ENCODE measurements around the gene FBXO28.

FBXO28 gene

DNA sequence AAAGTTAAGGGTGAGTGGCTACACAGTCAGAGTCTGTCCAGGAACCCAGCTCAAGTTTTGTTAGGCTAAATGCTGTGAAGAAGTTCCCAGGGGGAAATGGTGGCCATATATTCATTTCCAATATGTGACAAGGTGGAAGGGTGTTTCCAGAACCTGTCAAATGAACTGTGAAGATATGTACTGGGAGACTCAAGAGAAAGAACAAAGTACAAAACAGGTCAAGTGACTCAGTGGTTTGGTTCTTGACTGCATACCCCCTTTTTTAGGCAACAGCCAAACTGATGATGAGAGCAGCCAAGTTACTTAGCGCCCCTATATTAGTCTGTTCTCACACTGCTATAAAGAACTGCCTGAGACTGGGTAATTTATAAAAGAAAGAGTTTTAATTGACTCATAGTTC lies 18.6 kb upstream of the FBXO28 start:
- DNase-seq (ENCODE audit: low read depth in 2 of 2): no peak

DNA sequence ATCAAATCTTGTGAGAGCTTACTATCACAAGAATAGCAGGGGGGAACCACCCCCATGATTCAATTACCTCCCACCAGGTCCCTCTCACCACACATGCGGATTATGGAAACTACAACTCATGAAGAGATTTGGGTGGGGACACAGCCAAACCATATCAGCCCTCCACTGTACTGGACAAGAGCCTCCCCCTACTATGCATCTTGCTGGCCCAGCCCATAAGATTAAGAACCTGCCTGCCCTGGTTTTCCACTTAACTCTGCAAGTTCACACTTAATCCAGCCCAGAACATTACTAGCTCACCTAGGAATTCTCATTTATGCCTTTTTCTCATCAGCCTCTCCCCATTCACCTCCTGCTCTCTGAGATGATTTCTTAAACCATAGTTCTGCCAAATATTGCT lies 18.0 kb upstream of the FBXO28 start:
- no peak for DNase-seq (ENCODE audit: low read depth in 2 of 2)

DNA sequence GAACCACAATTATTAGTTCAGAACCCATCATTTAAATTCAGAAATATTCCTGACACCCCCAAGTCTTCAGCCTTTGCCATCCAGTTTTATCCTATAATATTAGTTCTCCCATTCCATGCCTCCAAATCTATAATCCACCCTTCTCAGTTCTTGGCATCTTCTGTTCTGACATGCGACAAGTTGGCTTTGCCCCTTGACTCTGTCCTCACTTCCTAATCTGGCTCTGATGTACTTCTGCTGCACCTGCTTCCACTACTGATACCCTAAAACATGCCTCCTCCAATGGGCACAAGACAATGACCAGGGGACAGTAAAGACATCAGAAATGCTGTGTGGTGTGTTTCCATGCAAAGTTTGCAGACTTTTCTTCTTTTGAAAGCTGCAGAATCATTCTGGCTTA lies 17.1 kb upstream of the FBXO28 start:
- DNase-seq (ENCODE audit: low read depth in 2 of 2): no peak

GRCh38 chr1:224098007-224098406 lies 15.9 kb upstream of the FBXO28 start:
- DNase-seq (ENCODE audit: low read depth in 2 of 2): no peak

- no peak for DNase-seq (ENCODE audit: low read depth in 2 of 2)
These were observed 7.2 kb upstream of the FBXO28 start for GRCh38 chr1:224106568-224107281.

GRCh38 chr1:224107282-224107625 lies 6.7 kb upstream of the FBXO28 start:
- no peak for DNase-seq (ENCODE audit: low read depth in 2 of 2)

GRCh38 chr1:224108991-224109390 lies 4.9 kb upstream of the FBXO28 start:
- DNase-seq (ENCODE audit: low read depth in 2 of 2): no peak

DNA sequence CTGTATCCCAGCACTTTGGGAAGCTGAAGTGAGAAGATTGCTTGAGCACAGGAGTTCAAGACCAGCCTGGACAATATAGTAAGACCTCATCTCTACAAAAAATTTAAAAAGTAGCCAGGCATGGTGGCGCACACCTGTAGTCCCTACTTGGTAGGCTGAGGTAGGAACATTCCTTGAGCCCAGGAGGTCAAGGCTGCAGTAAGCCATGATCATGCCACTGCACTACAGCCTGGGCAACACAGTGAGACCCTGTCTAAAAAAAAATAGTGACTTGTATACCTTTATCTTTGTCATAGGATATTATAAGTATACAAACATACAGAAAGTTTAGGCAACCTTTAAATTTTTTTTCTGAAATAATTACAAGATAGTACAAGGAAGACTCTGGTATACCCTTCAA lies 3.9 kb upstream of the FBXO28 start:
- DNase-seq (ENCODE audit: low read depth in 2 of 2): no peak

GRCh38 chr1:224113005-224113404 lies 906 bp upstream of the FBXO28 start:
- DNase-seq (ENCODE audit: low read depth in 2 of 2): no peak

DNA sequence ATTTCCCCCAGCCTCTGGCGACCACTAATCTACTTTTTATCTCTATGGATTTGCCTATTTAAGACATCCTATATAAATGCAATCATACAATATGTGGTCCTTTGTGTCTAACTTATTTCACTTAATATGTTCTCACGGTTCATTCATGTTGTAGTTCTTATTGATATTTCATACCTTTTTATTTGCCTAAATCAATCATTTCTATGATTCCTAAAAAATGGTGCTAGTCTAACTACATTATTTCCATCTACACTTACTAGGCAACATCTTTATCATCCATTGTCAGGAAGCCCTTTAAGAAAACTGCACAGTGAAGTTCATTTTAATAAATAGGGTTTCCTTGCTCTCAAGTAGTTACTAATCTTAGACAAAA lies 380 bp upstream of the FBXO28 start:
- DNase-seq (ENCODE audit: low read depth in 2 of 2): no peak

GRCh38 chr1:224114787-224115175 lies 870 bp downstream of the FBXO28 start:
- DNase-seq (ENCODE audit: low read depth in 2 of 2): no peak

DNA sequence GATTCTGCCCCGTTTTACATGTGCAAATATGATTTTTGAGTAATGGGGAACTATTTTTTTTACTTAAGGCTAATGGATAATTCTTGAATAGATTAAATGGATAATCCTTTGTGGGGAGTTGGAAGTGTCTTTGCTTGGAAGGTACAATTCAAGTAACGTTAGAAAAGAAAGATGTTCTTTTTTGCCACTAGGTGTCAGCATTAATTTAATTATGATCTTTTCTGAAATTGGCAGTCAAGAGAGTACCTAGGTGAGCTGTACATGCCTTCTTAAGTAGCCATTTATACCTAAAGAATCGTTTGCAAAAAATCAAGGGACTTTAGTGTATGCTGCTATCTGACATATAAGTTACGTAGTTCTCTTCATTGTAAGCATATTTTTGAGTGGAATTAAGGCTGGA lies 2.2 kb downstream of the FBXO28 start:
- DNase-seq (ENCODE audit: low read depth in 2 of 2): no peak

- no peak for DNase-seq (ENCODE audit: low read depth in 2 of 2)
These were observed 4.8 kb downstream of the FBXO28 start for GRCh38 chr1:224118688-224119087.

DNA sequence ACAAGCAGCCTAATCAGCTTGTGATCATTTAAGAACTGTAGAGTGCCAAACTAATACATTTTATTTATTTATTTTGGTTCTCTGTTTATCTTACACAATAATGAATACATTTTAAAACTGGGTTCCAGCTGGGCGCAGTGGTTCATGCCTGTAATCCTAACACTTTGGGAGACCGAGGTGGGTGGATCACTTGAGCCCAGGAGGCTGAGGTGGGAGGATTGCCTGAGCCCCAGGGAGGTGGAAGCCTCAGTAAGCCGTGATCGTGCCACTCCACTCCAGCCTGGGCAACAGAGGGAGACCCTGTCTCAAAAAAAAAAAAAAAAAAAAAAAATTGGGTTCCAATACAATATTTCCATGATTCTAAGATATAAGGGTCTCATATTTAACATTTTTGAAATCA lies 9.2 kb downstream of the FBXO28 start:
- no peak for DNase-seq (ENCODE audit: low read depth in 2 of 2)

- DNase-seq (ENCODE audit: low read depth in 2 of 2): no peak
These were observed 10.3 kb downstream of the FBXO28 start for GRCh38 chr1:224124220-224124619.

GRCh38 chr1:224127925-224128819 lies 14.3 kb downstream of the FBXO28 start:
- DNase-seq (ENCODE audit: low read depth in 2 of 2): no peak

GRCh38 chr1:224131253-224131652 lies 17.3 kb downstream of the FBXO28 start:
- no peak for DNase-seq (ENCODE audit: low read depth in 2 of 2)

DNA sequence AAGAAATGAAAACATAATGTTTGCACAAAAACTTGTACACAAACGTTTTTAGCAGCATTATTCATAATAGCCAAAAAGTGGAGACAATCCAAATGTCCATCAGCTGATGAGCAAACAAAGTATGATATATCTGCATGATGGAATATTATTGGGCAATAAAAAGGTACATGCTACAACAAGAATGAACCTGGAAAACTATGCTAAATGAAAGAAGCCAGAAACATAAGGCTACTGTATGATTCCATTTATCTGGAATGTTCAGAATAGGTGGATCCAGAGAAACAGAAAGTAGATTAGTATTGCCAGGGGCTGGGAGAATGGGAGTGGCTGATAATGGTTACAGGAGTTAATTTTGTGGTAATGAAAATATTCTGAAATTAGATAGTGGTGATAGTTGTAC lies 19.0 kb downstream of the FBXO28 start:
- no peak for DNase-seq (ENCODE audit: low read depth in 2 of 2)

DNA sequence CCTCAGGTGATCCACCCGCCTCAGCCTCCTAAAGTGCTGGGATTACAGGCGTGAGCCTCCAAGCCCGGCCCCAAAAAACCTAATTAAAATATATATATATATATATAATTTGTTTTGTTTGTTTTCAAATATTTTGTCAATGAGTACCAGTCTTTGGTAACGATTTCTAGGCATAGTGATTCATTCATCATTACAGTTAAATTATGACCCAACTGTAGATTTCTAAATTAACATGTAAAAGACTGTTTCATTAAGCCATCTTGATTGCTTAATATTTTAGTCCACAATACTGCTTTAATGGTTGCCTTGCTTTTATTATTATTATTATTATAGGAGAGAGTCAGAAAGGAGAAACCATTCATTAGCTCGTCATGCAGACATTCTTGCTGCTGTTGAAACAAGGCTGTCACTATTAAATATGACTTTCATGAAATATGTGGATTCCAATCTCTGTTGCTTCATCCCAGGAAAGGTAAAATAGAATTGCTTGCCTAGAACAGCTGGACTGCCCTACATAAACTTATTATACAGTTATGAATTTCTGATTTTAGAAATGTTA lies 19.9 kb downstream of the FBXO28 start:
- DNase-seq (ENCODE audit: low read depth in 2 of 2): no peak

DNA sequence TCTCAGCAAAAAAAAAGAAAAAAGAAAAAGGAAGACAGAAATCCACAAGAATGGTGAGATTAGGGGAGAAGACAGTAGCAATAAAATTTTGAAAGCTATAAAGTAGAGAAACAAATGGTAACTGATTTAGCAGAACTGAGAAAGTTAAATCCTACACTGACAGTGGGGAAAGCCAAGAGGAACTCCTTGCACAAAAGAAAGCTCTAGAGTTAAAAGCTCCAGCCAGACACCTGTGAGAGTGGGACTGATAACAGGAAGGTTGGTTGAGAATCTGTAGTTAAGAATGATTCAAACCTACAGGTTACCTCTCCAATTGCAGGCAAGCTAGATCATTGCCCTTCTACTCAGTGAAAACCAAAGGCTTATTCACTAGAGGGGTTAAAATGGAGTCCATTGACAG lies 23.6 kb downstream of the FBXO28 start:
- no peak for DNase-seq (ENCODE audit: low read depth in 2 of 2)

- no peak for DNase-seq (ENCODE audit: low read depth in 2 of 2)
These were observed 24.3 kb downstream of the FBXO28 start for GRCh38 chr1:224138198-224138597.

GRCh38 chr1:224141693-224142092 lies 27.8 kb downstream of the FBXO28 start:
- DNase-seq (ENCODE audit: low read depth in 2 of 2): no peak

DNA sequence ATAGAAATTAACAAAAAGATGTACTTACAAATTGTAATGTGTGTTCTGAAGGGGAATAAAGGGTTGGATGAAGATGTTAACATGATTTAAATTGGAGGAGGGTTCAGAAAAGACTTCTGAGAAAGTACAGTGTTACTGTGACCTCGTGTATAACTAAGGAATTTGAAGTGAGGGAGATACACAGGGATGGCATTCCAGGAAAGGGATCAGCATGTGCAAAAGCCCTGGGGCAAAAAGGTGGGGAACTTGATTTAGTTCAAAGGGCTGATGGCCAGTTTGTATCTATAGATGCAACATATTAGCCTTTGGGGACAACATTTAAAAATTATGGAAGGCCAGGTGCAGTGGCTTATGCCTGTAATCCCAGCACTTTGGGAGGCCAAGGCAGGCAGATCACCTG lies 35.8 kb downstream of the FBXO28 start:
- DNase-seq (ENCODE audit: low read depth in 2 of 2): no peak

All from activated CD4-positive, alpha-beta T cell treated with anti-CD3 and anti-CD28 coated beads for 24 hours (primary cell).